GM18498 (cell line): Measurements from ENCODE around the gene TLK1.
A peak's percentile ranks its signal among the peaks of the same experiment; 100 is the strongest.

Source experiments
- ATAC-seq: cut with Tn5 transposase; IDR thresholded peaks from one replicate; pipeline ENCODE4 v1.9.1; 2021; ENCODE audit warnings: mild to moderate bottlenecking, moderate library complexity; ENCODE audit not compliant: unreplicated experiment

The TLK1 gene

GRCh38 chr2:171009386-171009785 lies 151.3 kb downstream of the TLK1 start:
- ATAC-seq: no peak

GRCh38 chr2:171008550-171009205 lies 152.0 kb downstream of the TLK1 start:
- ATAC-seq: no peak

- ATAC-seq: no peak
Observed at GRCh38 chr2:171004833-171005232, 155.9 kb downstream of the TLK1 start.

DNA sequence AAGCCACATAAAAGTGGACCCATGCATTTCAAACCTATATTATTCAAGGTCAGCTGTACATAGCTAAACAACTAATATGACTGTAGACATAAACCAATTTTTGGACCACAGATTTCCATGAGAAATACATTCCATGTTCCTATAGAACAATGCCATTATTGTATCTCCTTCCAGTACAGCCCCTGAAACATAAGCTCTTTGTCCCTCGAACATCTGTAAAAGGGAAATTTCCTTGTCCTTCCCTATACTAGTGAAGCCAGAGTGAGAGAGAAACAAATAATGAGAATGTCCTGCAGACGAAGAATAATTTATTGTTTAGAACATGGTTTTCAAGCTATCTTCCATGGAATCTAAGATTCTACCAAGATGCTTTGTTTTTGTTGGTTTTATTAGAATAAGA lies 156.3 kb downstream of the TLK1 start:
- ATAC-seq: no peak

DNA sequence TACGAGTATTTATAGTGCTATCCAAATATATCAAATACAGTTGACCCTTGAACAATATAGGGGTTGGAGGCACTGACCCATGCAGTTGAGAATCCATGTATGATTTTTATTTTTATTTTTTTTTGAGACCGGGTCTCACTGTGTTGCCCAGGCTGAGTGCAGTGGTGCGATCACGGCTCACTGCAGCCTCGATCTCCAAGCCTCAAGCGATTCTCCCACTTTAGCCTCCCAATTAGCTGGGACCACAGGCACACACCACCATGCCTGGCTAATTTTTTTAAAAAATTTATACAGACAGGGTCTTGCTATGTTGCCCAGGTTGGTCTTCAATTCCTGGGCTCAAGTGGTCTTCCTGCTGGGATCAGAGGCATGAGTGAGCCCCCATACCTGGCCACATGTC lies 161.0 kb downstream of the TLK1 start:
- no peak for ATAC-seq

DNA sequence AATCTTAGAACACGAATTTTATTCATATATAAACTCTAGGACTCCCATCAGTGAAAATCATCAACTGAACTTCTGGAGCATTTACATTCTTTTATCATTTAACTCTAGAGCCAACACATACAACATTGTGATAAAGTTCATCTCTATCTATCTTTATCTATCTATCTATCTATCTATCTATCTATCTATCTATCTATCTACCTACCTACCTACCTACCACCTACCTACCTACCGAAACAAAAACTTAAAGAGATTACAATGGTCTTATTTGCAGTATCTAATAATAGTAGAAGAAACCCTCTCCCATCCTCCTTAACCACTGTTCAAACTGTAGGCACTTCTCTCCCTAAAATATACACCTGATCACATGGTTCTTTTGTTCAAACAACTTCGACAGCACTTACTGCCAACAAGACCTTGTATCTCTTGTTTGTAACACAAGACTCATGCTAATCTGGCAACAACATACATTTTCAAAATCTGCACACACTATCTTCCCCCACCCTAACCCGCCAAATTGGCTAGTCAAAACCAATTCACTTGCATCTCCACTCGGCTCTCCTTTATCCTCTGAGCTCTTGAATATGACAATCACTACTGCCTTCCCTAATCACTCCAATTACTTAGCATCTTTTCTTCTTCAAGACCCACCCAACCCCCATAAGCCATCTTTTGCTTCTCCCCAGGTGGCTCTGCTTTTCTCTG lies 162.6 kb downstream of the TLK1 start:
- no peak for ATAC-seq

DNA sequence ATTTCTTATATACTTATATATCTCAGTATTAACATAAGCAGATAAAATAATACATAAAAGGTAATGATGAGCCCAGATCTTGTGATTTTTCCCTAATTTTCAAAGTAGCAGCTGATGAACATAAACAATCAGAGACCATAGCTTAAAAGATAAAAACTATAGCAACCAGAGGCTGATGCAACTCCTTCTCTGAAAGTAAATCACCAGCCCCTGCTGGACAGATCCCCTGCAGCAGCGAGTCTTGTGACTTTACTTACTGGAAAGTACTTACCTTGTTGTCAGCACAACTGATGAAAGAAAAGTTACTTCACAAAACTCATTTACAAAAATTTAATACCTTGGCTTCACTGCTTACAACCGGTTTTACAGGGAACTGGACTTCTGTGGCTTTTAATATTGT lies 164.4 kb downstream of the TLK1 start:
- ATAC-seq: no peak

DNA sequence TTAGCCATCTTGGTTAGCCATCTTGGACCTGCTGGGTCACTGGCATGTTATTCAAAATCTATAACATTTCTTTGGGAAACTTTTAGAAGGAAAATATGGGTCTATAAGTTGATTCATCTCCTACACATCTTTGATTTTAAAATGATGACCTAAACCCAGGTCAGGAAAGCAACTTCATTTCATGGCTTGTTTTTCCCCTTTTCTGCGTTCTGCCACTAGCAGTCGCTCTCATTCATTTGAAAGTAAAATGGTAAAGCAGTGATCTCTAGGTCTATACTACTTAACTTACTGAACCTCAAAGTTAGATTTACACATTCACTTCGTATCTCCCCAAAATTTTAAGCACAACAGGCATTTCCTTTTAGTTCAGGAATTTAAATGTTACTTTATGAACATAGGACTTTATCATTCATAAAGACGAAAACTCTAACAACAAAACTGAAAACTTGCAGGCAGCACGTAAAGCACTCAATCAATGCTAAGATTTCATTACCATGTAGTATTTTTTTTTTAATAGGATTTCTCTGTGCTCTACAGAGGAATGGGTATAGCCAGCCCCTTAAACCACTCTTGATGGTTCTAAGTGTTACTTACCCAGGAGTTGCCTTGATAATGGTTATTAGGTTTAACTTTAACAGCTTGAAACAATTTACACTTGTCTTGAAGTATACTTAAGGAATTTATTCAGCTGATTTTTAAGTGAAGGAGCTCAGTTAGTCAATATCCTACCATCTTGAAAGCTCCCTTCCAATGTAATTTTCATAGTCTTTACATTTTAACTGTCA lies 169.1 kb downstream of the TLK1 start:
- ATAC-seq: no peak

- ATAC-seq: no peak
Observed at GRCh38 chr2:170986566-170987258, 174.0 kb downstream of the TLK1 start.

DNA sequence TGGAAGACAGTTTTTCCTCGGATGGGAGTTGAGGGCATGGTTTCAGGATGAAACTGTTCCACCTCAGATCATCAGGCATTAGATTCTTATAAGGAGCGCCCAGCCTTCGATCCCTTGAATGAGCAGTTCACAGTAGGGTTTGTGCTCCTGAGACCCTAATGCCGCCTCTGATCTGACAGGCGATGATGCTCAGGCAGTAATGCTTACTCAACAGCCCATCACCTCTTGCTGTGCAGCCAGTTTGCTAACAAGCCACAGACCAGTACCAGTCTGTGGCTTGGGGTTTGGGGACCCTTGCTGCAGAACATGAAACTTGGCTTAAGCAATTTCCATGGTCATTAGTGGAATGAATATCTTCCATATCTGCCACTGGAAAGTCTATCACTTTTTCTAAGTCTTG lies 175.3 kb downstream of the TLK1 start:
- ATAC-seq: no peak

GRCh38 chr2:170984079-170984478 lies 176.6 kb downstream of the TLK1 start:
- ATAC-seq: no peak

DNA sequence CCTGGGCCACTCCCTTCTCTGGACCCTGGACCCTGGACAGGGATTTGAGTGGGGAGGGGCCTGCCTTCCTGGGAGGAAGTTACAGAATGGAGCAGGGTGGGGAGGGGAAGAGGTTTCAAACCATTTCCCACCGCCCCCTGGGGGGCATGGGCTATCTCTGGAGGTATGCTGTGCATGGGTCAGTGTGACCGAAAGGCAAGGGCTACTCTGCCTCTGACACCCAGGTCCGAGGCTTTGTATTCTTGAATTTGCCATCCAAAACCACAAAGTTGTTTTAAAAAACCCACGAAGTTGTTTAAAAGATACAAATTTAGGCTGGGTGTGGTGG lies 184.8 kb downstream of the TLK1 start:
- no peak for ATAC-seq

DNA sequence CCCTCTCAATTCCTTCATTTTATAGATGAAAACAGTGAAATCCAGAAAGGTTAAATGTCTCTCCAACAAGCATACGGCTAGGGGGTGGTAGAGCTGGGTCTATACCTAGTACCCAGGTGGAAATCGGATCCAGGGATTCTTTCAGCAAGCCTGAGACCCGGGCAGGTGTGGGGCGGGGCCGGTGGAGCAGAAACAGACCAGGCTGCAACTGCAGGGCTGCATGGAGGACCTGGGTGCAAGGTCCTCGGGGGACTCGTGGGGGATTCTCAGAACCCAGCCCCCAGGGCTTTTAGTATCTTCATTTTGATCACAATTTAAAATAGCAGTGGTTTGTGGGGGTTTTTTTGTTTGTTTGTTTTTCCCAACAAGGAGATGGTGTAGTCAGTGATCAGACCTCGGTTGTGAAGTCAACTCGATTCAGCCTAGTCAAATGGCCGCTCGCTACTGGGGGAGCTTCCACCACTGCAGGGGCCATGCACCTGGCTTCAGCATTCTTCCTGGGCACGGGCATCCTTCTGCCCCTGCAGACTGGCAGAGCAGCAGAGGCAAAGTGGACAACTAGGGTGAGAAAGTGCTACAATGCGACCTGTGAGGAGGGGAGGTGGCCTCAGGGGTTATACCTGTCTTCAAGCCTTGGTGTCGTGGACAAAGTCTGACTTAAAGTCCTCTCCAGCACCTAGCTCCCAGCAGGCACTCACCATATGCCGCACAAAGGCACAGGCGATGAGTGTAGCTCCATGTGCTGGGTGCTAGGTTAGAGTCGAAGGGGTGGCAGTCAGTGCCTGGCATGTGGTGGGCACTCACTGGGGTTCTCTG lies 185.4 kb downstream of the TLK1 start:
- no peak for ATAC-seq

- ATAC-seq: no peak
Observed at GRCh38 chr2:170974304-170974993, 186.2 kb downstream of the TLK1 start.

DNA sequence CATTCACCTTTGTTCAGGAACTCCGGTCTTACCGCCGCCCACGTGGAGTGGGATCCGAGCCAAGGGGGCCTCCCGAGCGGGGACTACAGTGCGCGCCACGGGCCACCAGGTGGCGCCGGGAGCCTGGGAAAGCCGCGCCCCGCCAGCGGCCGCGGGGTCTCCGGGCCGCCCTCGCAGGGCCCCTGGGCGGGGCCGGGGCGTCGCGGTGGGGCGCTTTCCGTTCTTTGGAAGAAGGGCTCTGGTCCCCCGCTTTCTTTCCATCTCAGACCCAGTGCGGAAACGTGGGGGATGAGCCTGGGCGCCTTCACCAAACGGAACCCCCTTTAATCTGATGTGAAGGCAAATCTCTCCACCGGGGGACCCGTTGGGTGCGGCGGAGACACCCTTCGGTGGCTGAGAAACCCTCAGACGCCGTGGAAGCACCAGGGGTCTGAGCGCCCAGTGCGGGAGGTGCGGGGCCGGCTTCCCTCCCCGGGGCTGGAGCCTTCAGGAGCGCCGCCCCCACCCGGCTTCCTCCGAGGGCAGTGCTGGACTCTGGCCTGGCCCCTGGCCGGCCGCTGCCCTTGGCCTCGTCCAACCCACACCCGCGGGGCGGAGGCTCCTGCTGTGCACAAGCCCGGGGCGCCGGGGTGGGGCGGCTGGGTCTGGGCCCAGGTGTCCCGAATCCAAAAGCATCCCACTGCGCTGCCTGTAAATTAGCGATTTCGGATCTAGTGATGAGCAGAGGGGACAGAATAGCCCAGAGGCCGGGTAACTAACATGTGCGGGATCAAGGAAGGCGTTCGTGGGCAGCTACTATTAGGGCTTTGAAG lies 187.0 kb downstream of the TLK1 start:
- ATAC-seq: peak; percentile 95

DNA sequence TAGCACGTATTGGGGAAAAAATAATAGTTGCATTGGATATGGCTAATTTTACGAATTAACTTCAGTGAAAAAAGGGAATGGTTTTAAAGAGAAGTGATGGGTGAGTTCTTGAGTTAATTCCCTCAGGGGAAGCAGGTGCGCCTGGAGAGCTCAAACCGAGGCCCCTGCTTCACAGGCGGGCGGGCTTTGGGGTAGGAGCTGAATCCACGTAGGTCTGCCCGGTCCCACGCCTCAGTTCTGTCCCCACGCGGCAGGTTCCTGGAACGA lies 187.5 kb downstream of the TLK1 start:
- no peak for ATAC-seq

GRCh38 chr2:170972296-170973224 lies 188.1 kb downstream of the TLK1 start:
- no peak for ATAC-seq

DNA sequence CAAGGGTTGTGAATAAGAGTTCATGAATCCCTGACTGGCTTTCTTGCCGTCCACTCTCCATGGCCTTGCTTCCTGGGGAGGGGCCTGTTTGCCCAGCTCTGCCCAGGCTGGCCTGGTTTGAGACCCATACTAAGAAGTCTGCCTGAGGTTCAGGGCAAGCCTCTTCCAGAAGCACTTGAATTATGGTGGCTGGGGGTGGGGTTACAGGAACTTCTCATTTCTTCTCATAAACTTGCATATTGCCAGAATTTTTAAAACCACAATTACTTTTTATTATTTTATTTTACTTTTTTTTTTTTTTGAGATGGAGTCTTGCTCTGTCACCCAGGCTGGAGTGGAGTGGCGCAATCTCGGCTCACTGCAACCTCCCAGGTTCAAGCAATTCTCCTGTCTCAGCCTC lies 189.6 kb downstream of the TLK1 start:
- no peak for ATAC-seq
